ENCODE measurements around the gene TJP3. TPM values are rescaled to one million over a fixed set of nuclear protein-coding genes. Genes with fewer than 3 reads are reported as not detected.
A peak's percentile ranks its signal among the peaks of the same experiment; 100 is the strongest.

Gene TJP3
- total and polyA plus RNA-seq, 8 donors = 31.9 to 204 (median 94.1) TPM

GRCh38 chr19:3773814-3774515, 65.8 kb downstream of the TJP3 start:
- TF ChIP-seq EP300 (IDR thresholded peaks at IDR 0.05) (no peak), POLR2AphosphoS5 (IDR thresholded peaks at IDR 0.05) (no peak), POLR2A (IDR thresholded peaks at IDR 0.05) (no peak), CTCF (IDR thresholded peaks at IDR 0.05) (no peak)
- no peak for DNase-seq
- Histone ChIP-seq H3K4me1 (no peaks in the 10 kb centered on the region), H3K27me3 (peaks cover 0 to 12% (median 0%) of the 10 kb centered on the region in 3 donors), H3K36me3 (peaks cover 0 to 14% (median 10%) of the 10 kb centered on the region in 4 donors), H3K4me3 (no peak overlapping the region), H3K9me3 (no peaks in the 10 kb centered on the region), H3K27ac (no peak overlapping the region)
- 76 to 82% (median 81%) methylated on average over 12 of the region's 12 CpGs for WGBS, 5 donors
- intact Hi-C loops (cut with DNase I; ENCODE audit: low total_unique reads) = no loop called here

GRCh38 chr19:3774621-3775373, 66.6 kb downstream of the TJP3 start:
- 60 to 75% (median 64%) methylated on average over 19 to 25 of the region's 25 CpGs for WGBS, 5 donors
- Histone ChIP-seq H3K9me3 (no peaks in the 10 kb centered on the region), H3K27ac (no peak overlapping the region), H3K36me3 (peaks cover 0 to 6% (median 3%) of the 10 kb centered on the region in 4 donors), H3K4me1 (no peaks in the 10 kb centered on the region), H3K27me3 (peaks cover 0 to 19% (median 0%) of the 10 kb centered on the region in 3 donors), H3K4me3 (no peak overlapping the region)
- intact Hi-C loops (cut with DNase I; ENCODE audit: low total_unique reads) = no loop called here
- DNase-seq = peak in 1 of 2 donors; percentile 6
- no peak for TF ChIP-seq EP300 (IDR thresholded peaks at IDR 0.05)
- no peak for TF ChIP-seq CTCF (IDR thresholded peaks at IDR 0.05)
- TF ChIP-seq POLR2A (IDR thresholded peaks at IDR 0.05) = no peak
- TF ChIP-seq POLR2AphosphoS5 (IDR thresholded peaks at IDR 0.05) = no peak

GRCh38 chr19:3775374-3775711, 67.2 kb downstream of the TJP3 start:
- DNase-seq = no peak
- H3K9me3 ChIP-seq = no peaks in the 10 kb centered on the region
- TF ChIP-seq CTCF (IDR thresholded peaks at IDR 0.05) (no peak), POLR2A (IDR thresholded peaks at IDR 0.05) (no peak), EP300 (IDR thresholded peaks at IDR 0.05) (no peak), POLR2AphosphoS5 (IDR thresholded peaks at IDR 0.05) (no peak)
- peaks cover 0 to under 1% (median 0%) of the 10 kb centered on the region in 4 donors for H3K36me3 ChIP-seq
- WGBS, 5 donors = 74 to 91% (median 82%) methylated on average over 2 of the region's 2 CpGs
- no peaks in the 10 kb centered on the region for H3K4me1 ChIP-seq
- peaks cover 0 to 19% (median 0%) of the 10 kb centered on the region in 3 donors for H3K27me3 ChIP-seq
- intact Hi-C loops (cut with DNase I; ENCODE audit: low total_unique reads) = no loop called here
- H3K27ac ChIP-seq = no peak overlapping the region
- H3K4me3 ChIP-seq = no peak overlapping the region

GRCh38 chr19:3775831-3776230, 67.6 kb downstream of the TJP3 start:
- 84 to 91% (median 89%) methylated on average over 5 of the region's 5 CpGs for WGBS, 5 donors
- H3K4me3 ChIP-seq = no peak overlapping the region
- TF ChIP-seq EP300 (IDR thresholded peaks at IDR 0.05) (no peak), CTCF (IDR thresholded peaks at IDR 0.05) (no peak), POLR2A (IDR thresholded peaks at IDR 0.05) (no peak), POLR2AphosphoS5 (IDR thresholded peaks at IDR 0.05) (no peak)
- H3K36me3 ChIP-seq = no peaks in the 10 kb centered on the region
- peaks cover 0 to 19% (median 0%) of the 10 kb centered on the region in 3 donors for H3K27me3 ChIP-seq
- no peaks in the 10 kb centered on the region for H3K4me1 ChIP-seq
- H3K9me3 ChIP-seq = peaks cover 2 to 4% (median 3%) of the 10 kb centered on the region in 4 donors
- intact Hi-C loops (cut with DNase I; ENCODE audit: low total_unique reads) = no loop called here
- DNase-seq = no peak
- H3K27ac ChIP-seq = no peak overlapping the region
